ENCODE results near the gene KRTAP12-3. TPM values are rescaled to one million over a fixed set of nuclear protein-coding genes. Genes with fewer than 3 reads are reported as not detected.
A peak's percentile ranks its signal among the peaks of the same experiment; 100 is the strongest.
"Not testable (repeated sequence)": the region's sequence is repeated elsewhere in the genome, so short reads cannot be mapped to it uniquely, and the experiment has no call there.

KRTAP12-3 gene
- total and polyA plus RNA-seq, 9 of the 15 experiments (the other 6 are each of a cell fraction or from before 2014, with no cell fraction given) = not detected

GRCh38 chr21:44610157-44610843 is 47.4 kb upstream of the KRTAP12-3 start:
- H3K9me1 ChIP-seq (ENCODE audit: control insufficient read depth, insufficient read depth, low read length); H3K4me3 ChIP-seq; H2AFZ ChIP-seq (ENCODE audit: low read depth, low read length); DNase-seq (ENCODE audit: extremely low read depth in 1 of 4, low spot score in 3 of 4); H3K27ac ChIP-seq (ENCODE audit: extremely low read depth, low read depth, low read length); H3K36me3 ChIP-seq (ENCODE audit: control insufficient read depth, insufficient read depth, low read length); CTCF ChIA-PET (ENCODE audit: low intra/inter-chr PET ratio); H3K4me2 ChIP-seq (ENCODE audit: insufficient read depth, low read length); H3K9ac ChIP-seq (ENCODE audit: insufficient read depth in 1 of 2, low read depth in 2 of 2, low read length in 2 of 2); H4K20me1 ChIP-seq (replicated peaks; ENCODE audit: control insufficient read depth, insufficient read depth, low read length); FAIRE-seq; H3K79me2 ChIP-seq (ENCODE audit: control insufficient read depth, insufficient read depth, low read length); in situ Hi-C loops (cut with MboI); BruUV-seq (replicated peaks); H3K9me3 ChIP-seq (replicated peaks; ENCODE audit: control insufficient read depth, insufficient read depth, low read depth, low read length); ATAC-seq; intact Hi-C loops (cut with micrococcal nuclease): not testable (repeated sequence)
- Histone ChIP-seq H3K27me3 (ENCODE audit: control insufficient read depth in 2 of 2, insufficient read depth in 2 of 2, low read length in 2 of 2) (peaks cover 12 to 26% of the 10 kb centered on the region in 2 experiments; a peak in 4 of 5 replicates), H3K4me1 (replicated peaks in 1 of 2; ENCODE audit: control insufficient read depth in 2 of 2, insufficient read depth in 2 of 2, low read length in 2 of 2) (peaks cover 0 to 10% of the 10 kb centered on the region in 2 experiments; a peak in 2 of 5 replicates)
- POLR2A ChIA-PET = interaction anchor here (0.6 kb wide), 1 partner anchor 119 kb away, joined by 3 read pairs; no protein-coding TSS in a partner anchor
- 0 out of 2 replicates have a peak, but pooled peaks have one; percentile 58 for TF ChIP-seq TRIM28 (IDR thresholded peaks at IDR 0.05)
- WGBS (ENCODE audit: insufficient coverage, low coverage, missing lambda C conversion rate) = 3% methylated on average over 7 of the region's 7 CpGs

DNA sequence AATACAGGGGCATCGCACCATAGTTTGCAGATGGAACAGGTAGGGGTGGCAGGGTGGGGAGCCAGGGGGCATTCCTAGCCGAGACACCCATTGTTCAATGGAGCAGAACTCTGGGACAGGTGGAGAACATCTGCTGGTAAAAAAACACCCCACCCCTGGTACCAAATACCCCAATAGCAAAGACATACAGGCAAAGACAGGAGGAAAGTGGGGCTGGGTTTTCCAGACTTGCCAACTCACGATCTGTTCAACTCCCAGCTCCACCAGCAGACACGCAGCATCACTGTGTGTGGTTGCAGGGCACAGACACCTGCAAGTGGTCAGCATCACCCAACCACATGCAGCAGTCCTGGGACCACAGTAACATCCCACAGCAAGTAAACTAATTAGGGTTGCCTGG is 46.2 kb upstream of the KRTAP12-3 start:
- peaks cover 0 to 10% of the 10 kb centered on the region in 2 experiments; a peak in 2 of 5 replicates for H3K4me1 ChIP-seq (replicated peaks in 1 of 2; ENCODE audit: control insufficient read depth in 2 of 2, insufficient read depth in 2 of 2, low read length in 2 of 2)
- H2AFZ ChIP-seq (ENCODE audit: low read depth, low read length) = no peak overlapping the region
- no peak overlapping the region for H3K27ac ChIP-seq (ENCODE audit: extremely low read depth, low read depth, low read length)
- DNase-seq (ENCODE audit: extremely low read depth in 1 of 4, low spot score in 3 of 4) (no peak), FAIRE-seq (no peak), ATAC-seq (no peak)
- intact Hi-C loops (cut with micrococcal nuclease) = no loop called here
- no peak overlapping the region for H3K4me2 ChIP-seq (ENCODE audit: insufficient read depth, low read length)
- peaks cover 14 to 37% of the 10 kb centered on the region in 2 experiments; a peak in 4 of 5 replicates for H3K27me3 ChIP-seq (ENCODE audit: control insufficient read depth in 2 of 2, insufficient read depth in 2 of 2, low read length in 2 of 2)
- no peak overlapping the region for H3K4me3 ChIP-seq
- no peaks in the 10 kb centered on the region for H3K36me3 ChIP-seq (ENCODE audit: control insufficient read depth, insufficient read depth, low read length)
- TF ChIP-seq, protein P1, sequence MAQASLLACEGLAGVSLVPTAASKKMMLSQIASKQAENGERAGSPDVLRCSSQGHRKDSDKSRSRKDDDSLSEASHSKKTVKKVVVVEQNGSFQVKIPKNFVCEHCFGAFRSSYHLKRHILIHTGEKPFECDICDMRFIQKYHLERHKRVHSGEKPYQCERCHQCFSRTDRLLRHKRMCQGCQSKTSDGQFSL (CRISPR knock-in tag; IDR thresholded peaks at IDR 0.05) = no peak
- TF ChIP-seq, protein P1 (tag; IDR thresholded peaks at IDR 0.05) = no peak
- no peak for TF ChIP-seq HMG20B (CRISPR knock-in tag; IDR thresholded peaks at IDR 0.05)
- TF ChIP-seq ZNF707 (CRISPR knock-in tag; conservative IDR thresholded peaks at IDR 0.05) = peak; percentile 92
- peaks cover 3% of the 10 kb centered on the region for H3K9me1 ChIP-seq (ENCODE audit: control insufficient read depth, insufficient read depth, low read length)
- CTCF ChIA-PET (ENCODE audit: low intra/inter-chr PET ratio) = no interaction called here
- H3K79me2 ChIP-seq (ENCODE audit: control insufficient read depth, insufficient read depth, low read length) = no peaks in the 10 kb centered on the region
- POLR2A ChIA-PET = interaction anchor here (0.7 kb wide), 1 partner anchor 27 kb away, joined by 3 read pairs; no protein-coding TSS in a partner anchor
- no TSS peak for BruUV-seq (replicated peaks)
- WGBS (ENCODE audit: insufficient coverage, low coverage, missing lambda C conversion rate) = 2% methylated on average over 4 of the region's 4 CpGs
- in situ Hi-C loops (cut with MboI) = no loop called here
- no peaks in the 10 kb centered on the region for H4K20me1 ChIP-seq (replicated peaks; ENCODE audit: control insufficient read depth, insufficient read depth, low read length)
- H3K9ac ChIP-seq (ENCODE audit: insufficient read depth in 1 of 2, low read depth in 2 of 2, low read length in 2 of 2) = no peak overlapping the region
- H3K9me3 ChIP-seq (replicated peaks; ENCODE audit: control insufficient read depth, insufficient read depth, low read depth, low read length) = no peaks in the 10 kb centered on the region; the same call in none of the 2 replicates
